Tibial nerve (tissue), 3 donors: ENCODE measurements around the gene PALM.

Source experiments
- CTCF ChIP-seq, 5 experiments: fragments of 200-600 bp in 3 of 5; fragments of 450-650 bp in 2 of 5; sonication (generic) in 3 of 5; IDR thresholded peaks; one replicate each; pipeline ENCODE4 v1.5.1; 2016 to 2019; ENCODE audit warnings: antibody characterized with exemption in 5 of 5, mild to moderate bottlenecking in 3 of 5, moderate library complexity in 2 of 5
- POLR2A ChIP-seq, 2 donors: fragments of 450-650 bp; IDR thresholded peaks; one replicate each; pipeline ENCODE4 v1.6.1; 2017; ENCODE audit warnings: antibody characterized with exemption in 2 of 2, mild to moderate bottlenecking in 2 of 2, moderate library complexity in 2 of 2

GRCh38 chr19:752652-753517 lies 44.1 kb downstream of the PALM start:
- TF ChIP-seq CTCF (IDR thresholded peaks at IDR 0.05): no peak
- no peak for TF ChIP-seq POLR2A (IDR thresholded peaks at IDR 0.05)
